CD4-positive, alpha-beta T cell treated with Interleukin-2 at 100 ng/mL for 4 hours (primary cell): ENCODE measurements around the gene MKKS.

Source experiments
- DNase-seq: peaks from one replicate; pipeline ENCODE4 v3.0.0-alpha.2; 2020; ENCODE audit warnings: low spot score

The MKKS gene

DNA sequence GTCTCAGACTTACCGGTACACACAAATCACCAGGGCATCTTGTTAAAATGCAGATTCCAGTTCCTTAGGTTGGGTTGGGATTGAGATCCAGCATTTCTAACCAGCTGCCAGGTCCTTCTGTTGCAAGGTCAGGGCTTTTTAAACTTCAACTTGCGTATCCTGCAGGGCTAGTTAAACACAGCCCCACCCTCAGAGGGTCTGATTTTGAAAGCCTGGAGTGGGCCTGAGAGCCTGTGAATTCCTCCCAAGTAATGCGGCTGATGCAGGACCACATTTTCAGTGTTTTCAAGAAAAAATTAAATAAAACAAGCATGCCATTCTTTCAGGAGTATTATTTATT is 65.3 kb downstream of the MKKS start:
- no peak for DNase-seq

DNA sequence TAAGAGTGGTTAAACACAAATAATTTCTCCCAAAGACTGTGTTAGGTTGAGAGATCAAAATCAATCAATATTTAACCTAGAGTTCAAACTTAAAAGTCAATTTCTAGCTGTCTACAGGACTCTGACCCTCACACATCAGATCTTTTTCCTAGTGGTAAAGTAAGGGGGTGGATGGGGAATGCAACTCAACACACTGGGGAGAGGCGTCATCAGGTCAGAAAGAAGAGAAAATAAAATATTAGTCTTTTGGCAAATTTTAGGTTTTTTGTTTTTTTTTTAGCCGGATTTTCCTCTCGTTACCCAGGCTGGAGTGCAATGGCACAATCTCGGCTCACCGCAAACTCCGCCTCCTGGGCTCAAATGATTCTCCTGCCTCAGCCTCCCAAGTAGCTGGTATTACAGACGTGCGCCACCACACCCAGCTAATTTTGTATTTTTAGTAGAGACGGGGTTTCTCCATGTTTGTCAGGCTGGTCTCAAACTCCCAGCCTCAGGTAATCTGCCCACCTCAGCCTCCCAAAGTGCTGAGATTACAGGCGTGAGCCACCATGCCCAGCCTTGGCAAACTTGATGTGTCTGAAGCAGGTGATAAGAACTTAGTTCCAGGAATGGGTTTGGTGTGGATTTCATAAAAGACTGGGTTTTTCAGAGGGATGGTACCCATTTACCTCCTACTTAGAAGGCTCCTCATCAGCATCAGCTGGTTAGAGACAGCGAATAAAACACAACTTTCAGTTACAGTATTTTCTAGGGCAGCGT is 65.9 kb downstream of the MKKS start:
- no peak for DNase-seq

DNA sequence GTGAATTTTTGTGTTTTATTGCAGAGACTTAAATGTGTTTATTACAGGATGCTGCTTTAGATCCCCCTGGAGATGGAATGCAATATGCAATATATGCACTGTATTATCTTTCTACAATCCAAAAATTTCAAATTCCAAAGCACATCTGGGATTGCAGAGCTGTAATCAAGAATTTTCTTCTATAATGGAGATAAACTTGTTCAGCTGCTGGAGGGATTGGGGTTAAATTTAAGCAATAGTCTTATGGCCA is 66.4 kb downstream of the MKKS start:
- DNase-seq, result no peak

DNA sequence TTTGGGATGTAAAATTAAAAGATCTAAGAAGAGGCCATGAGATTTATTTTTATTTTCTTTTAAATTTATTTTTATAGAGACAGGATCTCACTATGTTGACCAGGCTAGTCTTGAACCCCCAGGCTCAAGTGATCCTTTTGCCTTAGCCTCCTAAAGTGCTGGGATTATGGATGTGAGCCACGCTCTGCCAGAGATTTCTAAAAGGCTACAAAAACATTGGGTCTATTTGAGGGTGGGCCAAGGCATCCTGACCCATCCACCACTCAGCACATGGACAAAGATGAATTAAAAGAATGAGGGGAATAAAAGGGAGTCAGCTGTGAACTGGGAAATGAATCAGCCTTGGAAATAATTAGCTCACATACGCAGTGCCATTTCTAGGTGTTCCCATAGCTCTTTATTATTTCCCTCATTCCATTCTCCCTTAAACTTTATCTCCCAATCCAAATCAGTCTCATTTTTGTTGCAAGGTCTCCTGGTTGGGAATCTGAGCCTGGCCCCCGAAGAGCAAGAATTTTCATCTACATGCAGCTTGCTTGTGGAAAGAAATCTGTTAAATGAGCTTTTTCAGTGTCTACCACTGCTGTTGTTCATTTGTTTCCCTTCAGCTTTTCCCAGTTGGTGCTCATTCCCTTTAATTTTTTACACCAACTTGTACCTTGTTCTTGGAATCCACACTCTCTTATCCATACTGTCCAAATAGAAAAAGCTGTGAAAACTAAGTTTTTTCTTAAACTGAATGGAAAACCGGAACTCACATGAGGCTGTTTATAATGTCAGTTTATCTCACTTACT is 66.9 kb downstream of the MKKS start:
- no peak for DNase-seq

DNA sequence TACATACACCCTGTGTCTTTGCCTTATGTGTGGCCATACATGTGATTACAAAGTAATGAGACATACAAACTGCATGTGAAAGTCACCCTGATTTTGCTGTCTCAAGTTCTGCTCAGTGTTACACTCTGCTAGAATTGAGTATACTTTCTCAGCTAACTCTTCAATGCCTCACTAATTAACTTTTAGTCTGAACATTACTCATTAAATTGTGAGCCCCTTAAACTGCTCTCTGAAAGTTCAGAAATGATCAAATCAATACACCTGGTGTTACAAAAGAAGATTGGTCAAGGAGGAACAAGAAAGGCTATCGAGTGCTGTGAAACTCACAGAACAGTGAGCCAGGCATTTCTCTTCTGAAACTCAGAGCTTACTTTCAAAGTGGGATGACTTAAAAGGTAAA is 71.3 kb downstream of the MKKS start:
- DNase-seq, result no peak

DNA sequence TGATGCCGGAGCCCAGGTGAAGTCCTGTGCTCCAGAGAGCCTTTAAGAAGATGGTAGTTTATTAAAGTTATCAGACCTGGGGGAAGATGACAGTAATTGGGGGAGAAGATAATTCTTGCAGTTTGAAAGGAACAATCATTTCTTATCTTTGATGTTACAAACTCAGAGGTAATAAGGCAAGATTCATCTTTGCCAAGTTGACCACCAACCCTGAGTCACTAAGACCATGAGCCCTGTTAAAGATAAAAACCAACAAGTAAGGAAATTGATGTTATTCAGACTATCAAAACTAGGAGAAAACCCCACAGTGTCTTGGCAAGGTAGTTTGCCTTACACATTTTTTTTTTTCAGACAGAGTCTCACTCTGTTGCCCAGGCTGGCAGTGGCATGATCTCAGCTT is 73.1 kb downstream of the MKKS start:
- DNase-seq, result no peak

DNA sequence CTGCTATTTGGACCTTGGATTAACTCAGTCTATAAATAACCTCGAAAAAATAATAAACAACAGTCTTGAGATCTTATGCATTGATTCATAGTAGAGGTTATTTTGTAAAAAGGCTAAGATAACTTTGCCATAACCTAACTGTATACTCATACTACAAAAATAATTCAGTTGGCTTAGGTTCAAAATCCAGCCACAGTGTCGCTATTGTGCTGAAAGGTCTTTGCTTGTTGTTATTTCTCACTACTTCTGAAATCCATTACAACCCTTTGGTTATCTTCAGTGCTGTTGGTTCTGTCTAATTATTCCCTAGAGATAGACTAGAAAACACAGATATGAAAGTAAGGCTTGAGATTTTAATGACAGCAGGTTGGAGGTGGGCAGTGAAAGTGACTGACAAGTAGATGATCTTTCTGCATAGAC is 74.4 kb downstream of the MKKS start:
- DNase-seq, result no peak

DNA sequence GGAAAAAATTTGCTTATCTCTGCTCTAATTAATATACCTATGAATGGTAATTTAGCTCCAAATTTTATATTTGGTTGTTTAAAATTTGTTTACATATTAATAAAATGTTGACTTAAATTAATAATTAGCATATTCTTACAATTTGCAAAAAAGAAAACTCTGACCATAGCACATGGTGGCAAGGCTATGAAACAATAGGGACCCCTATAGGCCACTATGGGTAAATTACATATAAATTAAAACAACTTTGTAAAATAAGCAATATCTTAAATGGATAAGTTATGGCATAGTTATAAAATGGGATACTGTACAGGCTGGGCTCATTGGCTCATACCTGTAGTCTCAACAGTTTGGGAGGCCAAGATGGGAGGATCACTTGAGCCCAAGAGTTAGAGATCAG is 76.0 kb downstream of the MKKS start:
- no peak for DNase-seq

DNA sequence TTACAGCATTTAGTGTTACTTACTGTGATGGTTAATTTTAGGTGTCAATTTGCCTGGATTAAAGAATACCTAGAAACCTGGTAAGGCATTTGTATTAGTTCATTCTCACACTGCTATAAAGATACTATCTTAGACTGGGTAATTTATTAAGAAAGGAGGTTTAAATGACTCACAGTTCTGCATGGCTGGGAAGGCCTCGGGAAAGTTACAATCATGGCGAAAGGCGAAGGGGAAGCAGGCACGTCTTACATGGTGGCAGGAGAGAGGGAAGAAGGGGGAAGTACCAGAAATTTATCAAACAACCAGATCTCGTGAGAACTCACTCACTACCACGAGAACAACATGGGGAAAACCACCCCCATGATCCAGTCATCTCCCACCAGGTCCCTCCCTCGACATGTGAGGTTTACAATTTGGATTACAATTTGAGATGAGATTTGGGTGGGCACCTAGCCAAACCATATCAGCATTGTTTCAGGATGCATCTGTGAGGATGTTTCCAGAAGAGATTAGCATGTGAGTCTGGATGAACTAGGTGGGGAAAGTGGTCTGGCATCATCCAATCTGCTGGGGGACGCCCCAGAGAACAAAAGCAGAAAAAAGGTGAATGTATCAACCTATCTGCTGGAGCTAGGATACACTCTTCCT is 76.8 kb downstream of the MKKS start:
- DNase-seq, result no peak

DNA sequence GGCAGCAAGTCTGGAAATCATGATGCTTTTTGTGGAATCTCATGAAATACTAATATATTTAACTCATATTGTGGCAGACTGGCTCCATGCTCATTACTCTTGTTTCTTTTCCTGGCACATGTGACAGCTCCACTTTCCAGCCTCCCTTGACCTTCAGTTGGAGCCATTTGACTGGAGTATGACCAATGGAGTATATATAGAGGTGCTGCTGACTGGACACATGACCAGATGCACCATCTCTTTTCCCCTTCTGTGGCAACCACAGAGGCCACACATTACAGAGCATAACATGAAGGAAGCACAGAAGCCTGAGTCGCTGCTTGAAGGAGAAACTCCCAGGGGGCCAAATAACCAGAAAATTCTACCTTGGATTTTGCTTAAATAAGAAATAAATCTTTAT is 77.4 kb downstream of the MKKS start:
- no peak for DNase-seq

DNA sequence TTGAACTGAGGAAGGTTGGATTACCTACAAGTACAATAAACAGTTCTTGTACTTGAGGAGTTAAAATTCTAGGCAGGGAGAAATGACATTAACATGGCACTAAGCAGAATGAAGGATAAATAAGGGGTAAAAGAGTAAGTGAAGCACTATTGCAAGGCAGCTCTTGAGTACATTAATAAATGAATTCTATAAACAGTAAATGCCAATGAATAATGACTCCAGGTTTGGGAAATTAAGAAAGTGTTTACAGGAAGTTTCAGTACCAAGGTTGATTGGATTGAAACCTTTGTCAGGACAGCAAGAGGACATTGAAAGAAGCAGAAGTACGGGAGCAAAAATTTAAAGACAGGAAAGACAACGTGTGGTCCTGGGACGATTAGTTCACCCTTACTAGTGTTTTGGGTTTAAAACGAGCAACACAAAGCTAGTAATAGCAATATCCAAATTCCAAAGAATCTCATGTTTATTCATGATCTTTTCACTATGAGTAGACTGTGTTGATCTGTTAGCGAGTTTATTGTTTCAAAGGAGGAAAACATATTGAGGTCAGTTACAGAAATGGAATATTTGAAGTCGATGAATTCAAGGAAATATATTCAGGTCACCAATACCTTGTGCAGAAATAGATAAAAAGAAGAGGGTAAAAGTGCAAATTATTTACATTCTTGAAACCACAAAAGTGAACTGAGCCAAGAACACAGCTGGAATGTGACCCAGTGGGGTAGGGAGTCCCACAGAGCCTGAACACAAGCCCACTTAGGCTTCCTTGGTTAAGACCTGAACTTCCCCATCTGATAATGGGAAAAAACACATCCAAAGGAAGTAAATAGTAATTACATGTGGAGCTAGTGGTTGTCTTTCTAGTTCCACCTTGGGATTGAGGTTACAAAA is 80.8 kb downstream of the MKKS start:
- DNase-seq, result no peak
